PFSK-1 (cell line): Measurements from ENCODE around the gene PHF19.

Experiments
- FOXP2 ChIP-seq: optimal IDR thresholded peaks from 2 replicates; pipeline ENCODE3; 2011; ENCODE audit warnings: borderline replicate concordance, control low read depth, inconsistent platforms; ENCODE audit not compliant: insufficient read depth; ENCODE audit errors: extremely low read length, extremely low read depth
- POLR2AphosphoS5 ChIP-seq: IDR thresholded peaks from 2 replicates; pipeline ENCODE4 v1.6.1; 2012; ENCODE audit warnings: low read depth, mild to moderate bottlenecking, control low read depth, low read length, moderate library complexity
- SIN3A ChIP-seq: IDR thresholded peaks from 2 replicates; pipeline ENCODE4 v1.6.1; 2012; ENCODE audit warnings: mild to moderate bottlenecking, low read length, moderate library complexity, borderline replicate concordance; ENCODE audit not compliant: insufficient read depth
- TAF1 ChIP-seq: IDR thresholded peaks from 2 replicates; pipeline ENCODE4 v1.6.1; 2012; ENCODE audit warnings: low read length, control low read depth, borderline replicate concordance; ENCODE audit not compliant: insufficient read depth
- TF ChIP-seq, protein P1 (sequence below), 2 experiments: IDR thresholded peaks; 2 replicates each; pipeline versions ENCODE4 v1.6.1 to v1.8.0; 2011 to 2012; ENCODE audit warnings: low read depth in 2 of 2, low read length in 2 of 2, control low read depth in 1 of 2, inconsistent platforms in 1 of 2, mild to moderate bottlenecking in 1 of 2, moderate library complexity in 1 of 2; ENCODE audit not compliant: insufficient read depth in 1 of 2

DNA sequence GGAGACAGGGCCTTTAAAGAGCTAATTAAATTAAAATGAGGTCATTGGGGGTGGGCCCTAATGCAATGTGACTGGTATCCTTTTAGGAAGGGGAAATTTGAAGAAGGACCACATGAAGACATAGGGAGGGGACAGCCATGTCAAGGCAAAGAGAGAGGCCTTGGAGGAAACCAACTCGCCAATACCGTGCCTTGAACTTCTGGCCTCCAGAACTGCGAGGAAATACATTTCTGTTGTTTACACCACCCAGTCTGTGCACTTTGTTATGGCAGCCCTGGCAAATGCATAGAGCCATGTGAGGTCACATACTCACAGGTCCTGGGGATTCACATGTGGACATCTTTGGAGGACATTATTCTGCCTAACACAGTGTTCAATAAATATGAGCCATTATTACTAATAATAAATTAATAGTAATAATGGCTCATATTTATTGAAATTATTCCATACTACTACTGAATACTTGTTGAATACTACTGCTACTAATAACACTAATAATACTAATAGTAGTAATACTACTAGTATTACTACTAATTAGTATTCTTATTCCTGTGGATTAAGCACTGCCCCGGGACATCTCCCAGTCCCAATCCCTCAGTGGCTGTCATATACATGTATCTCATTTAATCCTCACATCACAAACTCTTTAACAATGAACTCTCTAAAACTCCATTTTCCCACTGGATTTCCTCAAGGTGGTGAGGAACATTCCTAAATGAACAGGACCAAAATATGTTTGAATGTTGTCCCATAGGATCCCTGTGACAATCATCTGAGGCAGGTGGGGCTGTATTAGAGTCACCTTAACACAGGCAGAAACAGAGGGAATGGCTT, 41.2 kb upstream of the PHF19 start:
- no peak for TF ChIP-seq SIN3A
- TF ChIP-seq, protein P1, sequence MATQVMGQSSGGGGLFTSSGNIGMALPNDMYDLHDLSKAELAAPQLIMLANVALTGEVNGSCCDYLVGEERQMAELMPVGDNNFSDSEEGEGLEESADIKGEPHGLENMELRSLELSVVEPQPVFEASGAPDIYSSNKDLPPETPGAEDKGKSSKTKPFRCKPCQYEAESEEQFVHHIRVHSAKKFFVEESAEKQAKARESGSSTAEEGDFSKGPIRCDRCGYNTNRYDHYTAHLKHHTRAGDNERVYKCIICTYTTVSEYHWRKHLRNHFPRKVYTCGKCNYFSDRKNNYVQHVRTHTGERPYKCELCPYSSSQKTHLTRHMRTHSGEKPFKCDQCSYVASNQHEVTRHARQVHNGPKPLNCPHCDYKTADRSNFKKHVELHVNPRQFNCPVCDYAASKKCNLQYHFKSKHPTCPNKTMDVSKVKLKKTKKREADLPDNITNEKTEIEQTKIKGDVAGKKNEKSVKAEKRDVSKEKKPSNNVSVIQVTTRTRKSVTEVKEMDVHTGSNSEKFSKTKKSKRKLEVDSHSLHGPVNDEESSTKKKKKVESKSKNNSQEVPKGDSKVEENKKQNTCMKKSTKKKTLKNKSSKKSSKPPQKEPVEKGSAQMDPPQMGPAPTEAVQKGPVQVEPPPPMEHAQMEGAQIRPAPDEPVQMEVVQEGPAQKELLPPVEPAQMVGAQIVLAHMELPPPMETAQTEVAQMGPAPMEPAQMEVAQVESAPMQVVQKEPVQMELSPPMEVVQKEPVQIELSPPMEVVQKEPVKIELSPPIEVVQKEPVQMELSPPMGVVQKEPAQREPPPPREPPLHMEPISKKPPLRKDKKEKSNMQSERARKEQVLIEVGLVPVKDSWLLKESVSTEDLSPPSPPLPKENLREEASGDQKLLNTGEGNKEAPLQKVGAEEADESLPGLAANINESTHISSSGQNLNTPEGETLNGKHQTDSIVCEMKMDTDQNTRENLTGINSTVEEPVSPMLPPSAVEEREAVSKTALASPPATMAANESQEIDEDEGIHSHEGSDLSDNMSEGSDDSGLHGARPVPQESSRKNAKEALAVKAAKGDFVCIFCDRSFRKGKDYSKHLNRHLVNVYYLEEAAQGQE (IDR thresholded peaks at IDR 0.05; ENCODE audit: insufficient read depth in 1 of 2, low read depth in 2 of 2, low read length in 2 of 2) = no peak
- no peak for TF ChIP-seq TAF1
- no peak for TF ChIP-seq POLR2AphosphoS5
- TF ChIP-seq FOXP2 = no peak
